CD8-positive, alpha-beta memory T cell (primary cell): ENCODE measurements around the gene BMF. TPM values are rescaled to one million over a fixed set of nuclear protein-coding genes. Genes with fewer than 3 reads are reported as not detected.

Experiments used
- CTCF ChIA-PET: fragments of 350-600 bp; sonication (Branson Sonifier 250); formaldehyde crosslinking; loops from one replicate; lab custom pipeline; 2021; ENCODE audit warnings: antibody characterized with exemption; lab: Charles Lee
- POLR2A ChIA-PET: fragments of 350-600 bp; sonication (Branson Sonifier 250); formaldehyde crosslinking; loops from one replicate; lab custom pipeline; 2021; ENCODE audit warnings: antibody characterized with exemption; lab: Charles Lee
- DNase-seq, 5 donors: peaks; one replicate each; pipeline versions ENCODE4 v3.0.0 to v3.0.0-alpha.2; 2020 to 2022; ENCODE audit warnings: mixed read lengths in 1 of 5
- H3K27ac ChIP-seq: one replicate; pipeline ENCODE4 v1.7.0; 2013; ENCODE audit warnings: low read depth, mild to moderate bottlenecking, low read length, moderate library complexity
- H3K27me3 ChIP-seq: 2 replicates; pipeline ENCODE4 v1.7.0; 2013; ENCODE audit warnings: low read length, mild to moderate bottlenecking; ENCODE audit not compliant: insufficient read depth, poor library complexity, severe bottlenecking
- H3K36me3 ChIP-seq: 2 replicates; pipeline ENCODE4 v1.7.0; 2013; ENCODE audit warnings: mild to moderate bottlenecking, low read length, moderate library complexity; ENCODE audit not compliant: insufficient read depth
- H3K4me1 ChIP-seq: 2 replicates; pipeline ENCODE4 v1.7.0; 2013; ENCODE audit warnings: mild to moderate bottlenecking, low read length, moderate library complexity; ENCODE audit not compliant: insufficient read depth
- H3K4me3 ChIP-seq: 2 replicates; pipeline ENCODE4 v1.7.0; 2013; ENCODE audit warnings: mild to moderate bottlenecking, low read length
- H3K9me3 ChIP-seq: 2 replicates; pipeline ENCODE4 v1.7.0; 2013; ENCODE audit warnings: mild to moderate bottlenecking, low read length
- H3K27ac Mint-ChIP-seq, 8 donors: one replicate each; pipeline ENCODE4 v1.8.0; 2020 to 2021; ENCODE audit warnings: mixed read lengths in 8 of 8, mild to moderate bottlenecking in 6 of 8, inconsistent platforms in 3 of 8, moderate library complexity in 3 of 8
- H3K27me3 Mint-ChIP-seq, 2 donors: one replicate each; pipeline ENCODE4 v1.8.0; 2020 to 2021; ENCODE audit warnings: mixed read lengths in 2 of 2, mild to moderate bottlenecking in 1 of 2, moderate library complexity in 1 of 2
- H3K36me3 Mint-ChIP-seq, 3 donors: one replicate each; pipeline ENCODE4 v1.8.0; 2020 to 2021; ENCODE audit warnings: mixed read lengths in 3 of 3, inconsistent platforms in 1 of 3, mild to moderate bottlenecking in 1 of 3
- H3K4me1 Mint-ChIP-seq, 3 donors: one replicate each; pipeline ENCODE4 v1.8.0; 2020 to 2021; ENCODE audit warnings: mixed read lengths in 3 of 3, inconsistent platforms in 1 of 3, mild to moderate bottlenecking in 1 of 3
- H3K4me3 Mint-ChIP-seq, 7 donors: one replicate each; pipeline ENCODE4 v1.8.0; 2020 to 2021; ENCODE audit warnings: mixed read lengths in 7 of 7, mild to moderate bottlenecking in 6 of 7, moderate library complexity in 4 of 7, inconsistent platforms in 2 of 7
- H3K9me3 Mint-ChIP-seq, 5 donors: one replicate each; pipeline ENCODE4 v1.8.0; 2020 to 2022; ENCODE audit warnings: mixed read lengths in 5 of 5, mild to moderate bottlenecking in 3 of 5, moderate library complexity in 2 of 5, inconsistent platforms in 1 of 5
- polyA plus RNA-seq: library from polyadenylated mRNA; unstranded; fragments of 300-500 nt; fragmentation: Illumina TruSeq; gene quantifications from one replicate; pipeline ENCODE4 v1.2.3, GENCODE V29; 2021
- total RNA-seq, 2 experiments: library from RNA; stranded (reverse); gene quantifications; one replicate each; pipeline ENCODE4 v1.2.3, GENCODE V29; 2021

BMF gene
- total and polyA plus RNA-seq, 3 experiments from 2014 or later: 2.3 to 16.8 (median 15.3) TPM

- Histone ChIP-seq H3K9me3 (no peaks in the 10 kb centered on the region), H3K36me3 (no peaks in the 10 kb centered on the region), H3K27ac (no peak overlapping the region), H3K4me3 (peak overlapping the region; percentile 8), H3K4me1 (peaks cover 56% of the 10 kb centered on the region), H3K27me3 (no peaks in the 10 kb centered on the region)
- H3K27ac Mint-ChIP-seq: peak overlapping the region; percentile 74 to 97 (median 90)
- no peaks in the 10 kb centered on the region for H3K9me3 Mint-ChIP-seq
- no peaks in the 10 kb centered on the region for H3K36me3 Mint-ChIP-seq
- no peaks in the 10 kb centered on the region for H3K27me3 Mint-ChIP-seq
- CTCF ChIA-PET: interaction anchor here (1.2 to 7.9 kb wide), 12 partner anchors 12 to 259 kb away, joined by 3 to 140 read pairs (median 6); partner anchors contain the start of gene PLCB2
- peaks cover 63 to 81% (median 74%) of the 10 kb centered on the region in 3 donors for H3K4me1 Mint-ChIP-seq
- DNase-seq: peak in 3 of 5 donors; percentile 18 to 62 (median 39)
- H3K4me3 Mint-ChIP-seq: peak overlapping the region in 6 of 7 donors; percentile 37 to 82 (median 66)
- POLR2A ChIA-PET: interaction anchor here (0.7 to 1.7 kb wide), 5 partner anchors 9 to 61 kb away, joined by 3 to 7 read pairs (median 4); partner anchors contain the start of genes BMF and SRP14
These were observed 60.4 kb downstream of the BMF start for GRCh38 chr15:40048211-40048792.

DNA sequence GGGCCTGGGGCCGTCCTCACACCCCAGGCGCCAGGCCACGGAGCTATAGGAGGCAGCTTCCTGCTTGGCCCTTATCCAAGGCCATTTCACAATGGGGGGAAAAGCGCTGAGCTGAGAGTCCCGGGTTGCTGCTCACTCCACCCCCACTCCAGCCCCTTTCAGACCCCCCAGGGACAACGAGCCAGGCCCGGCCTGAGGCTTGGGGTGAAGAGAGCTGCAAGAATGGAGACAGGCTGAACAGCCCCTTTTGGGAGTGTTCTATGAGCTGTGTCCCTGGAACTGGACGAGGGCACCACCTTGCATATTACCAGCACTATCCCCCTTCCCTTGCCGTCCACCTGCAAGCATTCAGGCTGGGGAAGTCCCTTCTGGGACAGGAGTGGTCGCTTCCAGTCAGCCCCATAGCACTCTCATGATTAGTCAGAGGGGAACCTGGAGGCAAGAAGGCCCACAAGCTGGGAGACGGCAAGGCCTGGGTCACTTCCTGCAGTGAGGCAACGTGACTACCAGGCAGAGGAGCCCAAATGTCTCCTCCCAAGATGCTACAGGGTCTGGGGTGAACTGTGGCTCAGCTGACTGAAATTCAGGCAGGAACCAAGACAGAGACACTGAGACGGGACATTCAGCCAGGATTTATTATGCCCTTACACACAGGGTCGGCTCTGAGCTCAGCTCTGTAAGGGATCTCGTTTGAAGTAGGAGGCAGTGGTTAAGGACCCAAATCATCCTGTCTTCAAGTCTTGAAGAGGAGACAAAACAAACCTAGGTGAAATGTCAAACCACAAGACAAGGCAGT is 61.1 kb downstream of the BMF start:
- POLR2A ChIA-PET: interaction anchor here (0.6 to 1.7 kb wide), 5 partner anchors 8 to 81 kb away, joined by 3 to 7 read pairs (median 4); partner anchors contain the start of genes BMF and SRP14
- peak overlapping the region in 6 of 7 donors; percentile 37 to 82 (median 66) for H3K4me3 Mint-ChIP-seq
- H3K4me1 Mint-ChIP-seq: peaks cover 57 to 74% (median 68%) of the 10 kb centered on the region in 3 donors
- Histone ChIP-seq H3K4me3 (peak overlapping the region; percentile 8), H3K9me3 (no peaks in the 10 kb centered on the region), H3K27ac (no peak overlapping the region), H3K36me3 (no peaks in the 10 kb centered on the region), H3K4me1 (peaks cover 55% of the 10 kb centered on the region), H3K27me3 (no peaks in the 10 kb centered on the region)
- H3K9me3 Mint-ChIP-seq: no peaks in the 10 kb centered on the region
- CTCF ChIA-PET: interaction anchor here (0.7 to 7.9 kb wide), 15 partner anchors 8 to 260 kb away, joined by 3 to 140 read pairs (median 6); partner anchors contain the start of gene PLCB2
- H3K27me3 Mint-ChIP-seq: no peaks in the 10 kb centered on the region
- peak in 4 of 5 donors; percentile 25 to 72 (median 36) for DNase-seq
- H3K27ac Mint-ChIP-seq: peak overlapping the region; percentile 74 to 97 (median 90)
- peaks cover 0 to 1% (median 0%) of the 10 kb centered on the region in 3 donors for H3K36me3 Mint-ChIP-seq

DNA sequence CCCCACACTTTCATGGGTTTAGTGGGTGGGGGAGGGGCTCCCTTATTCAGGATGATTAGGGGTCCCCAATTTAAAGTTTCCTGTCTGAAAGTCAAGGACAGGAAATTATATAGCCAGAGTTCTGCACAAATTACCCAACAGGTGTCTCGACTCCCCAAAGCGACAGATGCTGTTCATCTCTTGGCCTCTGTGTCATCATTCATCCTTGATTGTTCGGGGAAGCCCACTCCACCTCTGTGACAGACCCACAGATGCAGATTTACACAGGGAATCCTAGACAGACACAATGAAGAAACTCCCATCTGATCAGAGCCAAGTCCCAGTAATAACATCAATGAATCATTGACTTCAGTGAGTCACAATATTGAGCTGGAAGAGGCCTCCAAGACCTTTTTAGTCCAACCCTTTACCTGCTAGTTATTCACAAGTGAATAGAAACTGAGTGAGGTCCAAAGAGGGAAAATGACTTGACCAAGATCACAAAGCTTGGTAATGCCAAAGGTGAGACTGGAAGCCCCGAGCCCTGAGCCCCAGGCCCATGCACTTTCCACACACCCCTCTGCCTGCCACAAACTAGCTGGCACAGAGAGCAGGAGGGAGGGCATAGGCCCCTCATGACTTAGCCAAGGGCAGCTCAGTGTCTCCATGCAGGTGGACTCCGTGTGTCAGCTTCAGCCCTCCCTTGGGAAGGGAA is 61.8 kb downstream of the BMF start:
- Mint-ChIP-seq H3K9me3 (no peaks in the 10 kb centered on the region), H3K4me1 (peaks cover 50 to 66% (median 60%) of the 10 kb centered on the region in 3 donors), H3K4me3 (peak overlapping the region in 3 of 7 donors; percentile 9 to 34 (median 28)), H3K36me3 (peaks cover 0 to 1% (median 0%) of the 10 kb centered on the region in 3 donors), H3K27me3 (no peaks in the 10 kb centered on the region), H3K27ac (peak overlapping the region in 6 of 8 donors; percentile 72 to 95 (median 87))
- no peak overlapping the region for H3K27ac ChIP-seq
- H3K9me3 ChIP-seq: no peaks in the 10 kb centered on the region
- H3K27me3 ChIP-seq: no peaks in the 10 kb centered on the region
- no peak for DNase-seq
- ChIA-PET POLR2A (interaction anchor here (0.6 to 1.7 kb wide), 3 partner anchors 10 to 62 kb away, joined by 3 to 4 read pairs (median 4); partner anchors contain the start of gene BMF), CTCF (interaction anchor here (1.0 to 7.9 kb wide), 12 partner anchors 9 to 261 kb away, joined by 4 to 140 read pairs (median 6); partner anchors contain the start of gene PLCB2)
- H3K4me1 ChIP-seq: peaks cover 55% of the 10 kb centered on the region
- H3K36me3 ChIP-seq: no peaks in the 10 kb centered on the region
- H3K4me3 ChIP-seq: no peak overlapping the region

DNA sequence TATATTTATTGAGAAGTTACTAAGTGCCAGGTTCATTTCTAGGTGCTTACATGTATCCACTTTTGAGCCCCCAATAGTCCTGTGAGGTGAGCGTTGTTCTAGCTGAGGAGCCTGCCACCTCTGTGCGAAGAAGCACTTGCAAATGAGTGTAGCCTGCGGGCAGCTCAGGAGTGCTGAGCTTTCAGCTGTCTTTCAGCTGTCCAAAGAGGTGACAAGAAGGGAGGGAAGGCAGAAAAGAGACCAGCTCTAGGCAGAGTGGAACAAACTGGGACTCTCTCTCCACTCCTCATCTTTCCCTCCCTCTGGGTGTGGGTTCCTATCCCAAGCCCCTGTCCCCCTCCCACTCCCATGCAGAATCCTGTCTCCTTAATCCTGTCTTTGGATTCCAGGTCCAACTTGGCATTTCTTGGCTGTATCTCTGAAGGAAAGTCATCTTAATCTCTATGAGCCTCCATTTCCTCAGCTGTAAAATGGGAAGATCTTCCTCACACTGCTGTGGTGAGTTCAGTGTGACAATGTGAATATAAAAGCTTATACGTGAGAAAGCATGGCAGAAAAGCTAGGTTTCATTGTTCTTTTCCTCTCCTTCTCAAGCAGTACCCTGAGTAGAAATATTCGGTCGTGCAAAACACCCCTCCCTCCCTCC is 63.0 kb downstream of the BMF start:
- Mint-ChIP-seq H3K27me3 (no peaks in the 10 kb centered on the region), H3K4me3 (peak overlapping the region in 2 of 7 donors; percentile 42 to 56), H3K9me3 (no peaks in the 10 kb centered on the region), H3K4me1 (peaks cover 46 to 62% (median 60%) of the 10 kb centered on the region in 3 donors), H3K27ac (peak overlapping the region in 7 of 8 donors; percentile 31 to 83 (median 67)), H3K36me3 (peaks cover 0 to 1% (median 0%) of the 10 kb centered on the region in 3 donors)
- Histone ChIP-seq H3K36me3 (no peaks in the 10 kb centered on the region), H3K9me3 (no peaks in the 10 kb centered on the region), H3K27ac (no peak overlapping the region), H3K4me1 (peaks cover 57% of the 10 kb centered on the region), H3K27me3 (no peaks in the 10 kb centered on the region), H3K4me3 (peak overlapping the region; percentile 9)
- no peak for DNase-seq
- CTCF ChIA-PET: interaction anchor here (0.6 to 7.9 kb wide), 17 partner anchors 9 to 422 kb away, joined by 3 to 140 read pairs (median 3); partner anchors contain the start of genes BMF and PLCB2
- POLR2A ChIA-PET: interaction anchor here (0.5 kb wide), 1 partner anchor 76 kb away, joined by 4 read pairs; no protein-coding TSS in a partner anchor

- peaks cover 0 to 1% (median 0%) of the 10 kb centered on the region in 3 donors for H3K36me3 Mint-ChIP-seq
- H3K9me3 ChIP-seq: no peaks in the 10 kb centered on the region
- CTCF ChIA-PET: interaction anchor here (0.6 to 7.9 kb wide), 19 partner anchors 8 to 421 kb away, joined by 3 to 140 read pairs (median 3); partner anchors contain the start of genes BMF and PLCB2
- H3K4me3 ChIP-seq: peak overlapping the region; percentile 9
- no peaks in the 10 kb centered on the region for H3K27me3 ChIP-seq
- DNase-seq: peak; percentile 67 to 86 (median 72)
- H3K4me3 Mint-ChIP-seq: peak overlapping the region in 6 of 7 donors; percentile 43 to 78 (median 63)
- no peaks in the 10 kb centered on the region for H3K36me3 ChIP-seq
- POLR2A ChIA-PET: no interaction called here
- H3K27ac Mint-ChIP-seq: peak overlapping the region; percentile 21 to 83 (median 55)
- no peak overlapping the region for H3K27ac ChIP-seq
- H3K4me1 ChIP-seq: peaks cover 57% of the 10 kb centered on the region
- H3K9me3 Mint-ChIP-seq: no peaks in the 10 kb centered on the region
- no peaks in the 10 kb centered on the region for H3K27me3 Mint-ChIP-seq
- peaks cover 50 to 64% (median 60%) of the 10 kb centered on the region in 3 donors for H3K4me1 Mint-ChIP-seq
These were observed 63.7 kb downstream of the BMF start for GRCh38 chr15:40044717-40045571.

DNA sequence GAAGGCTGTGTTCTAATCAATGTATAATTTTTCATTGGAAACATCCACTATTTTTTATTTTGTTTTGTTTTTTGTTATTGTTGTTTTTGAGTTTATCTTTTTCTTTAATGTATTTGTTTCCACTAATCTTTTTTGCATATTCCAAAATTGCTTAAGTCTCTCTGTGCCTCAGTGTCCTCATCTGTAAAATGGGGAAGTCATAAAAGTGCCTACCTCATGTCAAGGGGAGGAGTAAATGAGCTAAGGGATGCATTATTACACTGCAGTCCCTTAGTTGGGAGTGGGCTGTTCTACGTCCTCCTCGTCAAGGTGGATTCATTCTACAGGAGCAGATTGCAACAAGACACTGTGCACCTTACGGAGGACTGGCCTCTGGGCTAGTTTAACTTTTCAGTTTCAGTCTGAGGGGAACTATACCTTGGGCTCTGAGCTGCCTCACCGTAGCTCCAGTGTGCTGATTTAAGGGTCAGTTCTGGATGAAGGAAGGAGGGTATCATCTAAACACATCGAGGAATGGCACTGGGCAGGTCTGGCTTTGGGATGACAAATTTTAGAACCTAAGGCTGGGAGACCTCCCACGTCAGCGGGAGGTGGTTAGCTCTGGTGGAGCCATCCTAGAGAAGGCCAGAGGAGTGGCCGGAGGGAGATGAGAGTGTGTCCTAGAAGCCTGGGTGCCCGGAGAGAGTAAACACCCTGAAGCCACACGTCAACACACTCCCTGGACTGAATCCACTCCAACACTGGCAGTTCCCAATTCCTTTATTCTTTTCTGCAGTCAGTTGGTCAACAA is 64.6 kb downstream of the BMF start:
- Histone ChIP-seq H3K27me3 (no peaks in the 10 kb centered on the region), H3K27ac (no peak overlapping the region), H3K4me1 (peaks cover 51% of the 10 kb centered on the region), H3K4me3 (no peak overlapping the region), H3K36me3 (no peaks in the 10 kb centered on the region), H3K9me3 (no peaks in the 10 kb centered on the region)
- DNase-seq: no peak
- no peak overlapping the region for H3K4me3 Mint-ChIP-seq
- H3K27ac Mint-ChIP-seq: peak overlapping the region in 2 of 8 donors; percentile 38 to 79
- peaks cover 0 to 4% (median 0%) of the 10 kb centered on the region in 3 donors for H3K36me3 Mint-ChIP-seq
- CTCF ChIA-PET: interaction anchor here (0.9 to 7.9 kb wide), 5 partner anchors 59 to 264 kb away, joined by 3 to 140 read pairs (median 5); no protein-coding TSS in a partner anchor
- H3K9me3 Mint-ChIP-seq: no peaks in the 10 kb centered on the region
- no peaks in the 10 kb centered on the region for H3K27me3 Mint-ChIP-seq
- POLR2A ChIA-PET: no interaction called here
- peaks cover 48 to 62% (median 58%) of the 10 kb centered on the region in 3 donors for H3K4me1 Mint-ChIP-seq
